HepG2 (cell line): Measurements from ENCODE around the gene SYVN1. TPM values are rescaled to one million over a fixed set of nuclear protein-coding genes. Genes with fewer than 3 reads are reported as not detected.
A peak's percentile ranks its signal among the peaks of the same experiment; 100 is the strongest.

Experiments used
- DPF2 ChIP-seq: sonication (generic); formaldehyde crosslinking; IDR thresholded peaks from 2 replicates; pipeline ENCODE4 v1.4.0; 2020; ENCODE audit warnings: mild to moderate bottlenecking, low read depth, missing genetic modification reagents, borderline replicate concordance
- GABPA ChIP-seq, 2 experiments: IDR thresholded peaks; 2 replicates each; pipeline ENCODE4 v1.6.1; 2011 to 2016; ENCODE audit warnings: low read depth in 2 of 2, low read length in 1 of 2, missing biosample characterization in 1 of 2, missing genetic modification characterization in 1 of 2
- IKZF1 ChIP-seq: fragments of 450-650 bp; IDR thresholded peaks from 2 replicates; pipeline ENCODE4 v1.7.1; 2016
- KAT8 ChIP-seq: IDR thresholded peaks from 2 replicates; pipeline ENCODE4 v1.6.1; 2016; ENCODE audit warnings: missing genetic modification reagents, missing compliant biosample characterization
- NR1H2 ChIP-seq: sonication (generic); formaldehyde crosslinking; IDR thresholded peaks from 2 replicates; pipeline ENCODE4 v1.8.1; 2022; ENCODE audit warnings: low read depth, missing genetic modification reagents, borderline replicate concordance
- PAF1 ChIP-seq: IDR thresholded peaks from 2 replicates; pipeline ENCODE4 v1.6.1; 2016; ENCODE audit warnings: missing genetic modification reagents, missing compliant biosample characterization
- SAP130 ChIP-seq: IDR thresholded peaks from 2 replicates; pipeline ENCODE4 v1.6.1; 2016; ENCODE audit warnings: low read depth
- SRSF4 ChIP-seq: fragments of 200-400 bp; formaldehyde crosslinking; IDR thresholded peaks from one replicate; pipeline ENCODE4 v1.6.1; 2018; ENCODE audit warnings: mild to moderate bottlenecking, low read depth, low read length, moderate library complexity; ENCODE audit not compliant: poor library complexity, severe bottlenecking
- TEF ChIP-seq: sonication (generic); formaldehyde crosslinking; IDR thresholded peaks from 2 replicates; pipeline ENCODE4 v1.5.0; 2020; ENCODE audit warnings: missing genetic modification reagents
- ZNF260 ChIP-seq: sonication (generic); formaldehyde crosslinking; IDR thresholded peaks from 2 replicates; pipeline ENCODE4 v1.4.0; 2020; ENCODE audit warnings: missing genetic modification reagents, low read depth, mild to moderate bottlenecking, borderline replicate concordance
- ZNF441 ChIP-seq: sonication (generic); formaldehyde crosslinking; IDR thresholded peaks from 2 replicates; pipeline ENCODE4 v1.7.0; 2021; ENCODE audit warnings: missing genetic modification reagents, borderline replicate concordance
- ZNF563 ChIP-seq: sonication (generic); formaldehyde crosslinking; IDR thresholded peaks from 2 replicates; pipeline ENCODE4 v1.8.0; 2022; ENCODE audit warnings: mild to moderate bottlenecking, moderate library complexity, missing genetic modification reagents
- ZNF770 ChIP-seq: sonication (generic); formaldehyde crosslinking; IDR thresholded peaks from 2 replicates; pipeline ENCODE4 v1.5.0; 2020; ENCODE audit warnings: mild to moderate bottlenecking, missing genetic modification reagents
- polyA plus RNA-seq, 8 experiments: library from polyadenylated mRNA; depleted of rRNA in 3 of 8; stranded (reverse) in 7 of 8; unstranded in 1 of 8; fragments of >200 nt; fragmentation: Illumina TruSeq in 4 of 8; extraction: Trizol in 4 of 8; gene quantifications; 2 replicates each; pipeline versions ENCODE4 v1.2.1 to v1.2.3, GENCODE V29; 2011 to 2016; ENCODE audit warnings: low read depth in 4 of 8, missing spikeins in 1 of 8, mixed read lengths in 1 of 8; ENCODE audit not compliant: insufficient read depth in 1 of 8
- total RNA-seq, 5 experiments: library from RNA; depleted of rRNA; stranded (reverse); fragments of >200 nt; fragmentation: Illumina TruSeq; extraction: Trizol; gene quantifications; 2 replicates each; pipeline ENCODE4 v1.2.3, GENCODE V29; 2016; ENCODE audit warnings: low read depth in 1 of 5
- TF ChIP-seq, protein P1 (sequence below), 2 experiments: sonication (generic) in 1 of 2; formaldehyde crosslinking in 1 of 2; IDR thresholded peaks; 2 replicates each; pipeline versions ENCODE4 v1.4.0 to v1.6.1; 2018 to 2020; ENCODE audit warnings: missing genetic modification reagents in 2 of 2, borderline replicate concordance in 1 of 2, low read depth in 1 of 2, mild to moderate bottlenecking in 1 of 2, missing biosample characterization in 1 of 2
- TF ChIP-seq, protein P2 (sequence below): sonication (generic); formaldehyde crosslinking; IDR thresholded peaks from 2 replicates; pipeline ENCODE4 v1.4.0; 2020; ENCODE audit warnings: missing genetic modification reagents
- TF ChIP-seq, protein P3 (sequence below): sonication (generic); formaldehyde crosslinking; IDR thresholded peaks from 2 replicates; pipeline ENCODE4 v1.5.1; 2020; ENCODE audit warnings: missing genetic modification reagents, mild to moderate bottlenecking, borderline replicate concordance
- TF ChIP-seq, protein P4 (sequence below): sonication (generic); formaldehyde crosslinking; IDR thresholded peaks from 2 replicates; pipeline ENCODE4 v1.8.0; 2022; ENCODE audit warnings: missing genetic modification reagents, low read depth, mild to moderate bottlenecking, borderline replicate concordance
- TF ChIP-seq, protein P5 (sequence below): sonication (generic); formaldehyde crosslinking; IDR thresholded peaks from 2 replicates; pipeline ENCODE4 v1.4.0; 2020; ENCODE audit warnings: missing genetic modification reagents

SYVN1 gene
- total and polyA plus RNA-seq, 2 of the 13 experiments (the other 11 are each of a cell fraction or from before 2014, with no cell fraction given) = 10.3 to 22.5 TPM

DNA sequence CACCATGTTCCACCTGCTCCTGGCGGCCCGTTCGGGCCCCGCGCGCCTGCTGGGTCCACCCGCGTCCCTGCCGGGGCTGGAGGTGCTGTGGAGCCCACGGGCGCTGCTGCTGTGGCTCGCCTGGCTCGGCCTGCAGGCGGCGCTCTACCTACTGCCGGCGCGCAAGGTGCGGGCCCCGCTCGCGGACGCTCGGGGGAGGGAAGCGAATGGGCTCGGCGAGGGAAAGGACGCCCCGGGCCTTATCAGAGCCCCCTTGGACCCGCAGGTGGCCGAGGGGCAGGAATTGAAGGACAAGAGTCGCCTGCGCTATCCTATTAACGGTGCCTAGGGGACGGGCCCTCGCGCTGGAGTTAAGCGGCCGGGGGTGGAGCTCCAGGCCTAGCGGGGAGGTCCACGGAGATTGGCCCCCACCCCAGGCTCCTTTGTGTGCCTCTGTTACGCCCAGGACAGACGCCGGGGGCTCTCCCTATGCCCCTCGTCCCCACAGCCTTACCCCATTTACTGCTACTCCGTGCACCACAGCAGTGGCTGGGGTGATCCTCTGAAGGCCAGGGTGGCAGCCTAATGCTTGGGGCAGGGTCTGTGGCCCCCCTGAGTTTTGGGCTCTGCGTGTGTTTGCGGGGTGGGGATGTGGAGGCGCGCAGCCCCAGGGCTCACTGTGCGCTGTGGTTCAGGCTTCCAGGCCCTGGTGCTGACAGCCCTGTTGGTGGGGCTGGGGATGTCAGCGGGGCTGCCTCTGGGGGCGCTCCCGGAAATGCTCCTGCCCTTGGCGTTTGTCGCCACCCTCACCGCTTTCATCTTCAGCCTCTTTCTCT, 21.6 kb downstream of the SYVN1 start (continued):
- TF ChIP-seq ZNF770 (CRISPR knock-in tag) = no peak
- TF ChIP-seq SRSF4 = no peak
- TF ChIP-seq TEF = no peak
- TF ChIP-seq, protein P1, sequence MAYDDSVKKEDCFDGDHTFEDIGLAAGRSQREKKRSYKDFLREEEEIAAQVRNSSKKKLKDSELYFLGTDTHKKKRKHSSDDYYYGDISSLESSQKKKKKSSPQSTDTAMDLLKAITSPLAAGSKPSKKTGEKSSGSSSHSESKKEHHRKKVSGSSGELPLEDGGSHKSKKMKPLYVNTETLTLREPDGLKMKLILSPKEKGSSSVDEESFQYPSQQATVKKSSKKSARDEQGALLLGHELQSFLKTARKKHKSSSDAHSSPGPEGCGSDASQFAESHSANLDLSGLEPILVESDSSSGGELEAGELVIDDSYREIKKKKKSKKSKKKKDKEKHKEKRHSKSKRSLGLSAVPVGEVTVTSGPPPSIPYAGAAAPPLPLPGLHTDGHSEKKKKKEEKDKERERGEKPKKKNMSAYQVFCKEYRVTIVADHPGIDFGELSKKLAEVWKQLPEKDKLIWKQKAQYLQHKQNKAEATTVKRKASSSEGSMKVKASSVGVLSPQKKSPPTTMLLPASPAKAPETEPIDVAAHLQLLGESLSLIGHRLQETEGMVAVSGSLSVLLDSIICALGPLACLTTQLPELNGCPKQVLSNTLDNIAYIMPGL (CRISPR knock-in tag; IDR thresholded peaks at IDR 0.05; ENCODE audit: borderline replicate concordance in 1 of 2, low read depth in 1 of 2) = peak; percentile 97 to 99
- TF ChIP-seq, protein P2, sequence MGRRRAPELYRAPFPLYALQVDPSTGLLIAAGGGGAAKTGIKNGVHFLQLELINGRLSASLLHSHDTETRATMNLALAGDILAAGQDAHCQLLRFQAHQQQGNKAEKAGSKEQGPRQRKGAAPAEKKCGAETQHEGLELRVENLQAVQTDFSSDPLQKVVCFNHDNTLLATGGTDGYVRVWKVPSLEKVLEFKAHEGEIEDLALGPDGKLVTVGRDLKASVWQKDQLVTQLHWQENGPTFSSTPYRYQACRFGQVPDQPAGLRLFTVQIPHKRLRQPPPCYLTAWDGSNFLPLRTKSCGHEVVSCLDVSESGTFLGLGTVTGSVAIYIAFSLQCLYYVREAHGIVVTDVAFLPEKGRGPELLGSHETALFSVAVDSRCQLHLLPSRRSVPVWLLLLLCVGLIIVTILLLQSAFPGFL (CRISPR knock-in tag) = no peak
- no peak for TF ChIP-seq ZNF260 (CRISPR knock-in tag)
- TF ChIP-seq DPF2 (CRISPR knock-in tag) = no peak
- no peak for TF ChIP-seq PAF1
- no peak for TF ChIP-seq IKZF1
- TF ChIP-seq NR1H2 = no peak
- no peak for TF ChIP-seq ZNF441 (CRISPR knock-in tag)
- peak; percentile 52 for TF ChIP-seq SAP130 (CRISPR knock-in tag)
- TF ChIP-seq, protein P3, sequence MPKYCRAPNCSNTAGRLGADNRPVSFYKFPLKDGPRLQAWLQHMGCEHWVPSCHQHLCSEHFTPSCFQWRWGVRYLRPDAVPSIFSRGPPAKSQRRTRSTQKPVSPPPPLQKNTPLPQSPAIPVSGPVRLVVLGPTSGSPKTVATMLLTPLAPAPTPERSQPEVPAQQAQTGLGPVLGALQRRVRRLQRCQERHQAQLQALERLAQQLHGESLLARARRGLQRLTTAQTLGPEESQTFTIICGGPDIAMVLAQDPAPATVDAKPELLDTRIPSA = no peak
- TF ChIP-seq, protein P4, sequence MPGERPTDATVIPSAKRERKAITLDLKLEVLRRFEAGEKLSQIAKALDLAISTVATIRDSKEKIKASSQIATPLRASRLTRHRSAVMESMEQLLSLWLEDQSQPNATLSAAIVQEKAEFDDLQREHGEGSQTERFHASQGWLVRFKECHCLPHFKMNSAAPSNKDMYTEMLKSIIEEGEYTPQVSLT (CRISPR knock-in tag) = no peak
- peak; percentile 26; the same call in 1 of the 2 replicates for TF ChIP-seq KAT8 (CRISPR knock-in tag)
- TF ChIP-seq ZNF563 (CRISPR knock-in tag) = no peak; the same call in 1 of the 2 replicates
- TF ChIP-seq GABPA (IDR thresholded peaks at IDR 0.05; ENCODE audit: low read depth, low read length) = no peak
- peak; percentile 68 for TF ChIP-seq GABPA (CRISPR knock-in tag; IDR thresholded peaks at IDR 0.05; ENCODE audit: low read depth)
- TF ChIP-seq, protein P5, sequence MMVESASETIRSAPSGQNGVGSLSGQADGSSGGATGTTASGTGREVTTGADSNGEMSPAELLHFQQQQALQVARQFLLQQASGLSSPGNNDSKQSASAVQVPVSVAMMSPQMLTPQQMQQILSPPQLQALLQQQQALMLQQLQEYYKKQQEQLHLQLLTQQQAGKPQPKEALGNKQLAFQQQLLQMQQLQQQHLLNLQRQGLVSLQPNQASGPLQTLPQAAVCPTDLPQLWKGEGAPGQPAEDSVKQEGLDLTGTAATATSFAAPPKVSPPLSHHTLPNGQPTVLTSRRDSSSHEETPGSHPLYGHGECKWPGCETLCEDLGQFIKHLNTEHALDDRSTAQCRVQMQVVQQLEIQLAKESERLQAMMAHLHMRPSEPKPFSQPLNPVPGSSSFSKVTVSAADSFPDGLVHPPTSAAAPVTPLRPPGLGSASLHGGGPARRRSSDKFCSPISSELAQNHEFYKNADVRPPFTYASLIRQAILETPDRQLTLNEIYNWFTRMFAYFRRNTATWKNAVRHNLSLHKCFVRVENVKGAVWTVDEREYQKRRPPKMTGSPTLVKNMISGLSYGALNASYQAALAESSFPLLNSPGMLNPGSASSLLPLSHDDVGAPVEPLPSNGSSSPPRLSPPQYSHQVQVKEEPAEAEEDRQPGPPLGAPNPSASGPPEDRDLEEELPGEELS = no peak
